Measurements from ENCODE around the gene HGF. TPM values are rescaled to one million over a fixed set of nuclear protein-coding genes. Genes with fewer than 3 reads are reported as not detected.

The HGF gene
- total and polyA plus RNA-seq, 2 donors (not counting 1 experiment from before 2014, with no cell fraction given) = 0.25 TPM; not detected in 1

GRCh38 chr7:81754918-81755696, 14.7 kb downstream of the HGF start:
- ChIA-PET CTCF (no interaction called here), POLR2A (no interaction called here)
- intact Hi-C loops (cut with micrococcal nuclease) = no loop called here
- Mint-ChIP-seq H3K27ac (no peak overlapping the region), H3K4me1 (no peaks in the 10 kb centered on the region), H3K9me3 (ENCODE audit: insufficient read depth) (no peaks in the 10 kb centered on the region), H3K27me3 (no peaks in the 10 kb centered on the region), H3K4me3 (no peak overlapping the region)
- no peak overlapping the region for H3K4me3 ChIP-seq (ENCODE audit: control extremely low read depth in 1 of 5, extremely low read depth in 1 of 5, insufficient read depth in 1 of 5, low read depth in 2 of 5, low read length in 4 of 5)
- H3K79me2 ChIP-seq (ENCODE audit: control insufficient read depth, insufficient read depth, low read length) = no peaks in the 10 kb centered on the region
- DNase-seq (no peak), ATAC-seq (ENCODE audit: low read depth) (no peak)
- WGBS (ENCODE audit: insufficient coverage) = no CpG with 5 or more reads among the region's 2 CpGs
- H3K4me1 ChIP-seq (ENCODE audit: control insufficient read depth in 2 of 2, insufficient read depth in 2 of 2, low read length in 2 of 2) = no peaks in the 10 kb centered on the region
- TF ChIP-seq CTCF (IDR thresholded peaks at IDR 0.05) (no peak), EZH2 (IDR thresholded peaks at IDR 0.05; ENCODE audit: borderline replicate concordance, insufficient read depth, low read depth, low read length, poor library complexity, severe bottlenecking) (no peak)
- H3K4me2 ChIP-seq (replicated peaks; ENCODE audit: low read depth, low read length, poor library complexity, severe bottlenecking) = no peak overlapping the region
- H3K27me3 ChIP-seq (replicated peaks in 1 of 4; ENCODE audit: control extremely low read depth in 1 of 4, control insufficient read depth in 3 of 4, insufficient read depth in 4 of 4, low read length in 3 of 4) = no peaks in the 10 kb centered on the region
- H3K36me3 ChIP-seq (replicated peaks in 1 of 2; ENCODE audit: control extremely low read depth in 1 of 2, control insufficient read depth in 1 of 2, extremely low read depth in 1 of 2, insufficient read depth in 2 of 2, low read length in 1 of 2) = no peaks in the 10 kb centered on the region
- no peak overlapping the region for H2AFZ ChIP-seq (ENCODE audit: insufficient read depth, low read depth, low read length, poor library complexity, severe bottlenecking)
- no peak overlapping the region for H3K9ac ChIP-seq (ENCODE audit: low read length)
- no peak overlapping the region for H3K27ac ChIP-seq (ENCODE audit: low read length in 2 of 2)
- H3K9me3 ChIP-seq (ENCODE audit: control extremely low read depth in 1 of 3, control insufficient read depth in 2 of 3, insufficient read depth in 1 of 3, low read length in 2 of 3) = no peaks in the 10 kb centered on the region
- H4K20me1 ChIP-seq (ENCODE audit: control insufficient read depth, insufficient read depth, low read length, poor library complexity, severe bottlenecking) = no peaks in the 10 kb centered on the region

GRCh38 chr7:81753392-81753791, 16.5 kb downstream of the HGF start:
- TF ChIP-seq EZH2 (IDR thresholded peaks at IDR 0.05; ENCODE audit: borderline replicate concordance, insufficient read depth, low read depth, low read length, poor library complexity, severe bottlenecking) (no peak), CTCF (IDR thresholded peaks at IDR 0.05) (no peak)
- Mint-ChIP-seq H3K27me3 (no peaks in the 10 kb centered on the region), H3K4me3 (no peak overlapping the region), H3K9me3 (ENCODE audit: insufficient read depth) (no peaks in the 10 kb centered on the region), H3K4me1 (no peaks in the 10 kb centered on the region), H3K27ac (no peak overlapping the region)
- H3K9me3 ChIP-seq (ENCODE audit: control extremely low read depth in 1 of 3, control insufficient read depth in 2 of 3, insufficient read depth in 1 of 3, low read length in 2 of 3) = no peaks in the 10 kb centered on the region
- H3K4me3 ChIP-seq (ENCODE audit: control extremely low read depth in 1 of 5, extremely low read depth in 1 of 5, insufficient read depth in 1 of 5, low read depth in 2 of 5, low read length in 4 of 5) = no peak overlapping the region
- H3K36me3 ChIP-seq (replicated peaks in 1 of 2; ENCODE audit: control extremely low read depth in 1 of 2, control insufficient read depth in 1 of 2, extremely low read depth in 1 of 2, insufficient read depth in 2 of 2, low read length in 1 of 2) = no peaks in the 10 kb centered on the region
- ChIA-PET CTCF (no interaction called here), POLR2A (no interaction called here)
- intact Hi-C loops (cut with micrococcal nuclease) = no loop called here
- H3K4me1 ChIP-seq (ENCODE audit: control insufficient read depth in 2 of 2, insufficient read depth in 2 of 2, low read length in 2 of 2) = no peaks in the 10 kb centered on the region
- H3K27me3 ChIP-seq (replicated peaks in 1 of 4; ENCODE audit: control extremely low read depth in 1 of 4, control insufficient read depth in 3 of 4, insufficient read depth in 4 of 4, low read length in 3 of 4) = no peaks in the 10 kb centered on the region
- DNase-seq = no peak
- H3K9ac ChIP-seq (ENCODE audit: low read length) = no peak overlapping the region
- H4K20me1 ChIP-seq (ENCODE audit: control insufficient read depth, insufficient read depth, low read length, poor library complexity, severe bottlenecking) = no peaks in the 10 kb centered on the region
- no peak overlapping the region for H3K4me2 ChIP-seq (replicated peaks; ENCODE audit: low read depth, low read length, poor library complexity, severe bottlenecking)
- no peak overlapping the region for H2AFZ ChIP-seq (ENCODE audit: insufficient read depth, low read depth, low read length, poor library complexity, severe bottlenecking)
- no peak overlapping the region for H3K27ac ChIP-seq (ENCODE audit: low read length in 2 of 2)
- no peak for ATAC-seq (ENCODE audit: low read depth)
- no peaks in the 10 kb centered on the region for H3K79me2 ChIP-seq (ENCODE audit: control insufficient read depth, insufficient read depth, low read length)
- WGBS (ENCODE audit: insufficient coverage) = no CpG with 5 or more reads among the region's 1 CpG

All from B cell (primary cell).